Measurements from ENCODE around the gene SPTBN1.
A peak's percentile ranks its signal among the peaks of the same experiment; 100 is the strongest.

Gene SPTBN1

DNA sequence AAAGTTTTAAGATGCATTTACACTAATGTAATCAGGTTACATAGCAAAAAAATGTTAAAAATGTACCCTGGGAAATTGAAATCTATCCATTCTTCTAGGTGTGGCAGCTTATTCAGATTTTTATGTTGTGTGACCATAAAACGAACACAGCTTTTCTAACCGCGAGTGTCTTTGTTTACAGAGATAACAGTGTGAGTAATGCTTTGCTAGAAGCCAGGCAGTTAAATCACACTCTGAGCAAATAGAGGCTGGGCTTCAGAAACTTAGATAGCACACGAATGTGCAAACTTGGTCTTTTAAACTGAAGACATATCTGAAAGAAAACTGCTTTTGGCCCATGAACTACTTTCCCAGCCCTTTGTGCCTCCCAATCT, 116.1 kb downstream of the SPTBN1 start:
- DNase-seq: no peak
- peaks cover 94% of the 10 kb centered on the region for H3K4me1 Mint-ChIP-seq
- H3K9me3 Mint-ChIP-seq: no peaks in the 10 kb centered on the region
- peak overlapping the region; percentile 94 for H3K27ac Mint-ChIP-seq
- CTCF ChIA-PET: interaction anchor here (2.5 to 2.8 kb wide), 2 partner anchors 13 to 48 kb away, joined by 9 to 20 read pairs; no protein-coding TSS in a partner anchor
- H3K27me3 Mint-ChIP-seq: no peaks in the 10 kb centered on the region
- peak overlapping the region; percentile 77 for H3K4me3 Mint-ChIP-seq
- peaks cover 38% of the 10 kb centered on the region for H3K36me3 Mint-ChIP-seq

DNA sequence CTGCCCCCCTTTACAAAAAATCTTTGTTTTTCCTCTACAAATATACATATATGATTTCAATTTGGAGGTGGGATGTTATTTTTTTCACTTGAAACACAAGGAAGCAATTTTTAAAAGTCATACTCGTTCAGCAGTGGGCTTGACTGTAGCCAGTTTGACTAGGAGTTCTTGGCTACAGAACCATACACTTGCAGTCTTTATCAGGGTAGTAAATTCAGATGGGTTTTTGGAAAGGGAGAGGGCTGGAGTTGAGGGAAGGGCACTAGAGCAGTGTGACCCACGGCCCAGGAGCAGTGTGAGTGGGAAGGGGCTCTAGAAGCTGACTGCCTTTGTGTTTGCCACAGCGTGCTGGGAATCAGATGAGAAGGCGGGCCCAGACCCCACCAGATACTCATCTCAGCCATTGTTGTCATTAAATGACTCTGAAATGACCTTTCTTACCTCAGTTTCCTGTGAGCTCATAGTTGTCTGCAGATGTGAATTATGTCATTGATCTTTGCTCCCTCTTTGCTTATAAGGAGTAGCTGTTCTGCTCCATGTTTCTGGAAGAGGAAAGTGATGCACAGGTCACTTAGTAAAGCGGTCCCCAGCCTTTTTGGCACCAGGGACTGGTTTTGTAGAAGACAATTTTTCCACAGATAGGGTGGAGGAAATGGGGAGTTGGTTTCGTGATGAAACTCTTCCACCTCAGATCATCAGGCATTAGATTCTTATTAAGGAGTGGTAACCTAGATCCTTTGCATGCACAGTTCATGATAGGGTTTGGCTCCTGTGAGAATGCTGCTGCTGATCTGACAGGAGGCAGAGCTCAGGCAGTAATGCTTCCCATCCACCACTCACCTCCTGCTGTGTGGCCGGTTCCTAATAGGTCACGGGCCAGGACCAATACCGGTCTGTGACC, 116.8 kb downstream of the SPTBN1 start:
- Mint-ChIP-seq H3K4me3 (peak overlapping the region; percentile 77), H3K36me3 (peaks cover 43% of the 10 kb centered on the region), H3K27ac (peak overlapping the region; percentile 94), H3K27me3 (no peaks in the 10 kb centered on the region), H3K4me1 (peaks cover 97% of the 10 kb centered on the region), H3K9me3 (no peaks in the 10 kb centered on the region)
- CTCF ChIA-PET: interaction anchor here (0.7 to 2.8 kb wide), 3 partner anchors 10 to 49 kb away, joined by 4 to 20 read pairs (median 9); no protein-coding TSS in a partner anchor
- peak; percentile 63 for DNase-seq

DNA sequence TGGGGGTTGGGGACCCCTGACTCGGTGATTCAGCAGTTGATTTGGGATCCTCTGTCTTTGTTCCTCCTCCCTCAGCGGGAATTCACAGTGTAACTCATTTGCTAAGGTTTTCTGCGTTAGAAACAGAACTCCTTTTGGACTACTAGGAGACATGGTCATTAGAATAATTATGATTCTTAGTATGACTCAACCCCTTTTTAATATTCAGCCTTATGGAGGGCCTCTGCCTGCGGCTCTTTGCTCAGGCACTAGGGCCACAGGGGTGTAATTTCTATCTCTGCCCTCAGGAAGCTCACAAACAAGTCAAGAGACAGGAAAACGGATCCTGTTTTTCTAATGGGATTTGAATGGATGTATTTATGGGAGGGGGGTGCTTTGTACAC, 117.4 kb downstream of the SPTBN1 start:
- no peaks in the 10 kb centered on the region for H3K27me3 Mint-ChIP-seq

DNA sequence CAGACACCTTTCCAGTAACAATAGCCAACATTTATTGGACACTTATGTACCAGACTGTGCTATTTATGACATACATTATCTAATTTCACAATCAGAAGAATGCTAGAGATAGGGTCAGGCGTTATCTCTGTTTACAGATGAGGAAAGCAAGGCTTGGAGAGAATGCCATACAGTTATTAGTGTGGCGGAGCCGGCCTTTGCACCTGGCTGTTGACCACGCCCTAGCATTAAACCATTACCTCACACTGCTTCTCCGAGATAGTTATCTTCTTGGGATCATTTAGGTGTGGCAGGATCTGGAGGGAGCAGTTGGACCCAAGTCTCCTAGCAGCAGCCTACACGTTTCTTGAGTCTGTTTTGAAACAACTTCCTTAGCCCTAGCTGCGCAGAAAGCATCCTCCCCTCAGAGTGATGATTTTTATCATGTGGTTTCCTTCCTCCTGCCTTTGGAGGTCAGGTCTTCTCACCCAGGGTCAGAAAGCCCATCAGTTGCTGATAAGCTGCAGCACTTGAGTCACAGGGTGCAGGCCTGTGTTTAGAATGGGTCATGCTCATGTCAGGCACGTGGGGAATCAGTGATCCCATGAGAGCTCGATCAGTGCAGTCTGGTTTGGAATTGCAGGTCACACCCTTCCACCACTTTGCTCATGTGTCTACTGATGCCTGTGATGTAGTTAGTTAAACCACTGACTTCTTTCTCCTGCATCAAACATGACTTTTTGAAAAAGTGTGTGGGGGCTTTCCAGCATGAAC, 118.2 kb downstream of the SPTBN1 start:
- peak overlapping the region; percentile 94 for H3K27ac Mint-ChIP-seq
- no peaks in the 10 kb centered on the region for H3K27me3 Mint-ChIP-seq
- H3K4me3 Mint-ChIP-seq: peak overlapping the region; percentile 77
- CTCF ChIA-PET: interaction anchor here (1.0 to 2.9 kb wide), 5 partner anchors 11 to 60 kb away, joined by 3 to 18 read pairs (median 4); no protein-coding TSS in a partner anchor
- no peaks in the 10 kb centered on the region for H3K9me3 Mint-ChIP-seq
- H3K4me1 Mint-ChIP-seq: peaks cover 98% of the 10 kb centered on the region
- peaks cover 47% of the 10 kb centered on the region for H3K36me3 Mint-ChIP-seq
- peak; percentile 82 for DNase-seq

More for the DNA sequence above, 117.4 kb downstream of the SPTBN1 start:
- Mint-ChIP-seq H3K36me3 (peaks cover 47% of the 10 kb centered on the region), H3K9me3 (no peaks in the 10 kb centered on the region), H3K4me3 (peak overlapping the region; percentile 77), H3K4me1 (peaks cover 98% of the 10 kb centered on the region), H3K27ac (peak overlapping the region; percentile 94)
- CTCF ChIA-PET: interaction anchor here (0.7 to 2.8 kb wide), 3 partner anchors 11 to 49 kb away, joined by 4 to 20 read pairs (median 9); no protein-coding TSS in a partner anchor
- no peak for DNase-seq

- Mint-ChIP-seq H3K36me3 (peaks cover 49% of the 10 kb centered on the region), H3K27me3 (no peaks in the 10 kb centered on the region), H3K4me1 (peaks cover 99% of the 10 kb centered on the region), H3K27ac (peak overlapping the region; percentile 94), H3K4me3 (peak overlapping the region; percentile 77), H3K9me3 (no peaks in the 10 kb centered on the region)
- CTCF ChIA-PET: interaction anchor here (1.0 to 2.9 kb wide), 7 partner anchors 10 to 60 kb away, joined by 3 to 18 read pairs (median 4); no protein-coding TSS in a partner anchor
- DNase-seq: peak; percentile 59
Measured at GRCh38 chr2:54574860-54575247, 118.7 kb downstream of the SPTBN1 start.

DNA sequence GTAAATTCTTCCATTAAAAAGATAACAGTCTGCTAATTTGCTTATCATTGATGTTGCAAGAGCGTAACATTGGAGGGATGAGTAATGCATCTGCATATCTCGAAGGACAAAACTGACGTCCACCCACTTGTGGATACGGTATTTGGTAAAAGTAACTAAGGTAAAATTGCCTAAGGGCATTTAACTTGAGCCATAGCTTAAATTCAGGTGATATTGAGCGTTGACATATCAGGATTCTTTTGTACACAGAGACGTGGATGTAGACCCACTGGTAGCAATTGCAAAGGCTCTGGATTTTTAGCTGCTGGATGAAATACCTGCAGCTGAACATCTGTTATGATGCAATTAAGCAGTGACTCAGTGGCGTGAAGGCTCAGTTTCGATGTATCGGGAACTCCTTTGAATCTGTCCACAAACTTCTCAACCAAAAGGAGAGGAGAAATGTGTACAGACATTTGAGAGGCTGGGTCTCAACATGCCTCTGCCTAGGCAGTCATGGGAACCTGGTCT, 119.3 kb downstream of the SPTBN1 start:
- CTCF ChIA-PET: interaction anchor here (0.9 to 2.9 kb wide), 8 partner anchors 10 to 129 kb away, joined by 3 to 18 read pairs (median 4); no protein-coding TSS in a partner anchor
- H3K36me3 Mint-ChIP-seq: peaks cover 47% of the 10 kb centered on the region
- peak overlapping the region; percentile 5 for H3K4me3 Mint-ChIP-seq
- peaks cover 99% of the 10 kb centered on the region for H3K4me1 Mint-ChIP-seq
- H3K27me3 Mint-ChIP-seq: no peaks in the 10 kb centered on the region
- H3K27ac Mint-ChIP-seq: peak overlapping the region; percentile 94
- H3K9me3 Mint-ChIP-seq: no peaks in the 10 kb centered on the region
- no peak for DNase-seq

DNA sequence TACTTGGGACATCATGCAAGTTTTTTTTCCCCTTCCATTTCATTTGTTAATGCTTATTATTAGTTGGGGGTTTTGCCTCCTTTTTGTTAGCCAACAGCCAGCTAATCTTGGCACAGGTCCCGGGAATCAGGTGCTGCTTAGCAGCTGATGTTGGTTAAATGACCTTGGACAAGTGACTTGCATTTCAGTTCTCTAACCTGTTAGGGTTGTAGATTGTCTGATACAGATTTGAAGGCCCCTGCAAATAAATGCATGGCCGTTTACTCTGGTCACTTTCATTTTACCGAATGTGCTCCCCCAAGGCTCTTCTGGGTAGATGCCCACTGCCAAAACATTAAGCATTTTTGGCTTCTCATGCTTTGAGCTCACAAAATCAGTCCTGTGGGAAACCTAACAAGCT, 120.9 kb downstream of the SPTBN1 start:
- DNase-seq: no peak
- no peak overlapping the region for H3K4me3 Mint-ChIP-seq
- peak overlapping the region; percentile 94 for H3K27ac Mint-ChIP-seq
- no peaks in the 10 kb centered on the region for H3K27me3 Mint-ChIP-seq
- H3K4me1 Mint-ChIP-seq: peaks cover 98% of the 10 kb centered on the region
- H3K36me3 Mint-ChIP-seq: peaks cover 51% of the 10 kb centered on the region
- H3K9me3 Mint-ChIP-seq: no peaks in the 10 kb centered on the region
- CTCF ChIA-PET: interaction anchor here (0.7 kb wide), 1 partner anchor 88 kb away, joined by 4 read pairs; no protein-coding TSS in a partner anchor

- Mint-ChIP-seq H3K27ac (peak overlapping the region; percentile 79), H3K4me3 (peak overlapping the region; percentile 22), H3K27me3 (no peaks in the 10 kb centered on the region), H3K9me3 (no peaks in the 10 kb centered on the region), H3K36me3 (peaks cover 50% of the 10 kb centered on the region), H3K4me1 (peaks cover 98% of the 10 kb centered on the region)
- DNase-seq: no peak
- CTCF ChIA-PET: interaction anchor here (0.9 kb wide), 1 partner anchor 20 kb away, joined by 3 read pairs; no protein-coding TSS in a partner anchor
Measured at GRCh38 chr2:54577944-54578647, 122.0 kb downstream of the SPTBN1 start.

DNA sequence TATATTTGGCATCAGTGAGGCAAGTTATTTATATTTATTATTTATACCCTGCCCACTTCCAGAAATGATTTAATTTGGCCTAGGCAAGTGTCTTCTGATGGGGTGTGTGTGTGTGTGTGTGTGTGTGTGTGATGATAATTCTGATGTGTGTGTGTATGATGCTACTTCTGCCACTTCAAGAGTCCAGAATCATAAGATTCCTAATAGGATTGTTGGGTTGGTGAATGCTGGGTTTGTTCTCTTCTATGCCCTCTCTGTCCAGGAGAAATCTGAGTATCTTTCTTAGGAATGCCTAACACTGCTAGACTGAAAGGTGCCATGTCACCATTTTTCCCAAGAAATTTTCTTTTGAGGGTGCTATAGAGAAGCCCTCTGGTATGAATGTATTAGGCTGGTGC, 122.5 kb downstream of the SPTBN1 start:
- peaks cover 51% of the 10 kb centered on the region for H3K36me3 Mint-ChIP-seq
- H3K4me1 Mint-ChIP-seq: peaks cover 98% of the 10 kb centered on the region
- no peaks in the 10 kb centered on the region for H3K9me3 Mint-ChIP-seq
- H3K27me3 Mint-ChIP-seq: no peaks in the 10 kb centered on the region
- DNase-seq: no peak
- H3K27ac Mint-ChIP-seq: peak overlapping the region; percentile 79
- CTCF ChIA-PET: interaction anchor here (0.9 to 1.4 kb wide), 3 partner anchors 10 to 23 kb away, joined by 3 read pairs; no protein-coding TSS in a partner anchor
- no peak overlapping the region for H3K4me3 Mint-ChIP-seq

- H3K4me1 Mint-ChIP-seq: peaks cover 97% of the 10 kb centered on the region
- H3K36me3 Mint-ChIP-seq: peaks cover 53% of the 10 kb centered on the region
- CTCF ChIA-PET: interaction anchor here (0.9 to 1.4 kb wide), 4 partner anchors 10 to 22 kb away, joined by 3 to 6 read pairs (median 3); no protein-coding TSS in a partner anchor
- no peaks in the 10 kb centered on the region for H3K9me3 Mint-ChIP-seq
- H3K4me3 Mint-ChIP-seq: peak overlapping the region; percentile 52
- no peaks in the 10 kb centered on the region for H3K27me3 Mint-ChIP-seq
- H3K27ac Mint-ChIP-seq: peak overlapping the region; percentile 86
- no peak for DNase-seq
Measured at GRCh38 chr2:54579061-54579681, 123.0 kb downstream of the SPTBN1 start.

GRCh38 chr2:54579682-54580620, 123.8 kb downstream of the SPTBN1 start:
- peak overlapping the region; percentile 52 for H3K4me3 Mint-ChIP-seq
- peak overlapping the region; percentile 86 for H3K27ac Mint-ChIP-seq
- H3K27me3 Mint-ChIP-seq: no peaks in the 10 kb centered on the region
- no peaks in the 10 kb centered on the region for H3K9me3 Mint-ChIP-seq
- CTCF ChIA-PET: interaction anchor here (1.0 to 1.4 kb wide), 4 partner anchors 11 to 22 kb away, joined by 3 to 6 read pairs (median 3); no protein-coding TSS in a partner anchor
- peaks cover 51% of the 10 kb centered on the region for H3K36me3 Mint-ChIP-seq
- no peak for DNase-seq
- H3K4me1 Mint-ChIP-seq: peaks cover 97% of the 10 kb centered on the region
